Panc1 (cell line): ENCODE results near the gene TBX2.

Experiments used
- CTCF ChIP-seq: fragments of 450-650 bp; IDR thresholded peaks from 2 replicates; pipeline ENCODE4 v1.5.1; 2017; ENCODE audit warnings: mild to moderate bottlenecking
- POLR2AphosphoS5 ChIP-seq: IDR thresholded peaks from 2 replicates; pipeline ENCODE4 v1.6.1; 2012; ENCODE audit warnings: mild to moderate bottlenecking, low read depth, low read length, moderate library complexity
- REST ChIP-seq, 2 experiments: IDR thresholded peaks; 2 replicates each; pipeline ENCODE4 v1.6.1; 2011 to 2012; ENCODE audit warnings: low read depth in 2 of 2, control low read depth in 1 of 2, low read length in 1 of 2, mild to moderate bottlenecking in 1 of 2, moderate library complexity in 1 of 2; ENCODE audit not compliant: insufficient read depth in 1 of 2
- TCF7L2 ChIP-seq: IDR thresholded peaks from 2 replicates; pipeline ENCODE4 v1.6.1; 2011; ENCODE audit warnings: mild to moderate bottlenecking, low read depth, low read length, inconsistent platforms

- TF ChIP-seq CTCF (no peak), TCF7L2 (no peak), POLR2AphosphoS5 (no peak), REST (IDR thresholded peaks at IDR 0.05; ENCODE audit: insufficient read depth in 1 of 2, low read depth in 2 of 2, low read length in 1 of 2) (no peak)
Observed at GRCh38 chr17:61361084-61361483, 38.6 kb upstream of the TBX2 start.
